DMS114 treated with DMSO at 0.1 percent for 48 hours (cell line): ENCODE measurements around the gene PCYT2.

ENCODE experiments used
- DNase-seq: peaks from one replicate; lab custom pipeline; 2025; ENCODE audit not compliant: unreplicated experiment; lab: John Stamatoyannopoulos, UW

The PCYT2 gene

DNA sequence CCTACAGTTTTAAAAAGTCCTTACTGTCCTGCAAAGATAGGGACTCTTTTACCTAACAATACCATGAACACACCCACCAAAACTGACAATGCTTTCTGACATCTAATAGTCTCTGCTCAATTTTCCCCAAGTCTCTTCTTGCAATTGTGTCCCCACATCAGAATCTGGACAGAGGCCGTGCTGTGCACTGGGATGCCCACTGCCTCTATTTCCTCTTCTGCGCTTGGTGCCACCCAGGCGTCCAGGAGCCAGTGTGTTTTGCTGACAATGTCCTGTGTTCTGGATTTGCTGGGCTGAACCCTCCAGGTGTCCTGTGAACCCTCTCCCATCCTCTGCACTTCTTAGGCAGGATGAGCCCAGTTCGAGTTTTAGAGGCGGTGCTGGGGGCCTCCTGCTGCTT, 33.6 kb downstream of the PCYT2 start:
- no peak for DNase-seq

DNA sequence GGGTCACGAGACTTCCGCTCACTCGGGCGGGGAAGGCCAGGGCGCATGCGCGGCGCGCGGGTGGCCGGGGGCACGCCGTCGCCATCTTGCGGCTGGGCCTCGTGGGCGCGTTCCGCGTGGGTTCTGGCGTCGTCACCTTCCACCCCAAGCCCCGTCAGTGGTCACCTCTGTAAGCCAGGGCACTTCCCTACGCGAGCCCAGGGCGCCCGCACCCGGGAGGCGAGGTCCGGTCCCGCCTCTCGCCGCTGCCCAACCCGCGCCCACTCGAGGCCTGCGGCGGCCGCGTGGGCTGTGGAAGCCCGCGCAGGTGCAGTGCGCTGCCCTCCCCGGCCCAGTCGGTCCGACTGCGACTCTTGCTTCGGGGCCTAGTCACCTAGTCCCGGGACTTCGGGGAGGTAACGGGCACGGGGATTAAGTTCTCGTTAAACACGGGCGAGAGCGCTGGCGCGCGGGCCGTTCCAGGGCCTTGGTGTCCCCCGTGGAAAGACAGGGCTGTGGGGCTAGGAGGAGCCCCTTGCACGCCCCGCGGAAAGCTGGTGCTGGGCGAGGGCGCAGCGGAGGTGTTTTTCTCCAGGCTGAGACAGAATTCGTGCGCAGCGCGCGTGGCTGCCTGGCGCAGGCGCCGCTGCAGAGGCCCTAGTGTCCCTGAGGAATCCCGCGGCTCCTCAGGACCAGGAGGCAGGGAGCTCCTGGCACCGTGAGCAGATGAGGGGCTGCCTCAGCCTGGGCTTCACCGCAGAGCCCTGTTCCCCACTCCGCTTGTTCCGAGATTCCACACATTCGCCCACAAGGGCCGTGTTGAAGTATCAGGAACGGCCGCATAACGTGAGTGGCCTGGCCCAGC, 39.6 kb downstream of the PCYT2 start:
- DNase-seq = peak; percentile 56

DNA sequence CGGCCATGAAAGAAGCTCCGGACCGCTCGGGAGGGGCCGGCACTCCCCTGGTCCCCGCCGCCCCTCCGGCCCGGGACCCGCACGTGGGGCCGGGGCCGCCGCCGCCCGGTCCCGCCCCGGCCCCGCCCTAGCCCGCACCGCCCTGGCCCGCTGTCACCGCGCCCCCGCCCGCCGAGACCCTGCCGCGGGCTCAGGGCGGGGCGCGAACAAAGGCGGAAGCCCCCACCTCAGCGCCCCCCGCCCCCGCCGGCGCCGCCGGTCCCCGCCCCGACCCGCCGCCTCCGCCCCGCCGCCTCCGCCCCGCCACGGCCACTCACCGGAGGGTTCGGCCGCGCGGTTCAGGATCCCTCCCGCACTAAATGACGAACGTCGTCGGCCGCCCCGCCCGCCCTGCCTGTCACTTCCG, 40.2 kb downstream of the PCYT2 start, which contains the start of gene ARHGDIA:
Gene ARHGDIA (minus strand): TSS at position 357 of the 406 bp plus-strand sequence. CDS start 1,407 bp downstream, outside the sequence.
- DNase-seq = no peak

DNA sequence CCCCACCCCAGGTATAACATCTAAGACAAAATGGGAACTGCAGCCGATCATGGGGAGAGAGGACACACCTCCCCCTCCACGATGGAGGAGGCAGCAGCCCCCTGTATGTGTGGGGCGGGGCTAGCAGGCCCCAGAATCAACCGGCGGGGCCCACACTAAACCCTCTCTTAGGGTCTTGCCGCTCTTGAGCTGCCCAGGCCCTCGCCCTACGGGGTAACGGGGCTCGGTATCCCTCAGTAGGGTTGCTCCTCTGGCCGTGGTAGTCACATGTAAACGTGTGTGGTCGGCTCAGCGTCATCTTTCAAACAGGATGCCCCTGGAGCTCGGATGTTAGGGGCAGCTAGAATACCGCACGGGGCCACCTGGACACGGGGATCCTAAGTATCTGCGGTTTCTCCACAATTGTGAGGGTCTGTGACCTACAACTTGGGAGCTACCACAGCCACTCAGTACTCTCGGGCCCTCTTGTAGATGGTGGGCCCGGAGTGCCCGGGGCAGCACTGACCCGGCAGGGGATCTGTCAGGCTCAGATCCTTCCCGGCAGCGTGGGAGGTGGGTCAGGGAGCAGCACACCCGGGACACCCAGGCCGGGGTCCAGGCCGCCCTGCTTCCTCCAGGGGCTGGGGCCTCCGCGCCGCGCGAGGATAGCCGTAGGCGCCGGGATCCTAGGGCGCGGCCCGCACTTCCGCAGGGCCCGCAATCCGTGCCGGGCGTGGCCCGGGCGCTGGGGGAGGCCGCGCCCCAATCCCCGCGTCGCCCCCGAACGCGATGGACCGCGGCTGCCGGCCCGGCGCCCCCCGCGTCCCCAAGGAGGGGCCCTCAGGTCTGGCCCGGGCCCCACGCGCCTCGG, 40.8 kb downstream of the PCYT2 start:
- no peak for DNase-seq

DNA sequence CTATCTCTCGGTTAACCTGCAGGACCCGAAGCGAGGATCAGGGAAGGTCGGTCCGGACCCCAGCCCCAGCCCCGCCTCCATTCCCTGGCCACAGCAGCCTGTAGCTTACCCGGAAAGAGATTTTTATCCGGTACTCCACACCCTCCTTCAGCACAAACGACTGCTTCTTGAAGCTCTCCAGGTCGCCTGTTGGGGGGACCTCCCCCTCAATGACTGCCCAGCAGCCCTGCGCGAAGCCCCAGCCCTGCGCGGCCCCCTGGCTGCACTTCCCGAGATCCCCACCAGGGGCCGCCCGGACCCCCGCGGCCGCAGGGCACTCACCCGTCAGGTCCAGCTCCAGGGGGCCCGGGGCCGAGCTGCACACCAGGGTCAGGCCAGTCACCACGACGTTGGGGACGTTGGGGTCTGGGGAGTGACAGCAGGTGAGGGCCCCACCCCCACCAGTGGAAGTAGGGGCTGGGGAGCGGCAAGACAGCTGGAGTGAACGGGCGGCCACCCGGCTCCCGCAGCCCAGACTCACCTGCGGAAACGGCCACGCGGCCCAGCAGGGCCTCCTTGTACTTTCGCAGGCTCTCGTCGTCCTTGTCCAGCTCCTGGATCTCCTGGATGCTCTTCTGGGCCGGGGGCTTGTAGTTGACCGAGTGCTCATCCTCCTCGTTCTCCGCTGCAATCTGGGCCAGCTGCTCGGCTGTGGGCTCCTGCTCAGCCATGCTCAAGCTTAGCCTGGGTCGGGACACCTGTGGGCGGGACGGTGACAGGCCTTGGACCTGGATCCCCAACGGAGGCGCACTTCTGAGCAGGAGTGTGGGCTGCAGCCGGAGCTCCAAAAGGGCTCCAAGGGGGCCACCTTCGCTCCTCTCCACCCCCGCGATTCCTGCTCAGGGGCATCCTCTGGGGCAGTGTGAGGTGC, 41.7 kb downstream of the PCYT2 start:
- DNase-seq = no peak

DNA sequence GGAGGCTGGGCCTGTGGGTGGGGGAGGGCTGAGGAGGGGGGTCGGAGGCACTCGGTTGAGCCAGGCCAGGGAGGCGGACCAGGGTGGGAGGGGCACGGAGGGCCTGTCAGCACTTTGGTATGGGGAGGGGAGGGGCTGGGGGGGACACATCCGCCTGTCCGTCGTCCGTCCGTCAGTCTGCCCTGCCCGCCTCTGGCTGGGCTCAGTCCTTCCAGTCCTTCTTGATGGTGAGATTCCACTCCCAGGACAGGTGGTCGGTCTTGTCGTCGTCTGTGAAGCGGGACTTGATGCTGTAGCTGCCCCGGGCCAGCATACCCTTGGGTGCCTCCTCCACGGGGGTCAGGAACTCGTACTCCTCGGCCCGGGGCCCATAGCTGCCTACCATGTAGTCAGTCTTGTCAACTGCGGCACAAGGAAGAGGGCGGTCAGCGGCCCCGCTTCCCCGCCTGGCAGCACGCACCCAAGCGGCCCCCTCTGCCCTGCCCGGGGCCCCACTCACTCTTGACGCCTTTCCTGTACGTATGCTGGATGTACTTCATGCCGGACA, 42.5 kb downstream of the PCYT2 start:
- no peak for DNase-seq

GRCh38 chr17:81867991-81868673, 43.1 kb downstream of the PCYT2 start:
- DNase-seq = no peak

- DNase-seq = peak; percentile 34
Measured at GRCh38 chr17:81867170-81867990, 43.8 kb downstream of the PCYT2 start.

DNA sequence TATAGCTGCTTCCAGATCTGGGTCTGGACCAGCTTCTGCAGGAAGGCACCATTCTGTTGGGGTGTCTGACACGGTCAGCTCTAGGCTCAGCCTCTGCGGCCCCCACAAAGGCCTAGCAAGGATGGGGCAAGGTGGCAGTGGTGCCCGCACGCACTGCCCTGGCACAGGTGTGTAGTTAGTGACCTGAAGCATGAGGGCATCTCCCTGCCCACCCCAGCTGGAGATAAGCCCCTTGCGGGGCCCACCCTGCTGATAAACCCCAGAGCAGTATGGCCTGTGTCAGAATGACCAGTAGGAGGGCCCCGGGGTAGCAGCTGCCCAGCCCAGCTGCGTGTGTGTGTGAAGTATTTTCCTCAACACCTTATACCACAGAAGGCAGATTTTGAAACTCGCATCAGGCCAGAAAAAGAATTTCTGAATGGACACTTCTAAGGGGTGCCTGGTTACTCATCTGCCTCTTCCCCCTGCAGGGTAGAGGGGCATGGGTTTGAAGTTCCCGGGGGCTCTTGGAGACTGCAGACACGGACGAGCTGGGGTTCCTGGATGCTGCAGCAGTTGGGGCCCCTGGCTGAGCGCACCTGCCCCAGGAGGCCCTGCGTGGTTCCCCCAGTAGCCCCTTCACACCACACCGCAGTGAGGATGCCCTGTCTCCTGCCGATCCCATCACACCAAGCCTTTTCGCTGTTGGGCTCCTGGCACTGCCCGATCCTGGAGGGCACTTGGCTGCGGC, 44.6 kb downstream of the PCYT2 start:
- no peak for DNase-seq

- no peak for DNase-seq
Measured at GRCh38 chr17:81865733-81866439, 45.3 kb downstream of the PCYT2 start.

GRCh38 chr17:81865358-81865732, 45.9 kb downstream of the PCYT2 start:
- DNase-seq = no peak

DNA sequence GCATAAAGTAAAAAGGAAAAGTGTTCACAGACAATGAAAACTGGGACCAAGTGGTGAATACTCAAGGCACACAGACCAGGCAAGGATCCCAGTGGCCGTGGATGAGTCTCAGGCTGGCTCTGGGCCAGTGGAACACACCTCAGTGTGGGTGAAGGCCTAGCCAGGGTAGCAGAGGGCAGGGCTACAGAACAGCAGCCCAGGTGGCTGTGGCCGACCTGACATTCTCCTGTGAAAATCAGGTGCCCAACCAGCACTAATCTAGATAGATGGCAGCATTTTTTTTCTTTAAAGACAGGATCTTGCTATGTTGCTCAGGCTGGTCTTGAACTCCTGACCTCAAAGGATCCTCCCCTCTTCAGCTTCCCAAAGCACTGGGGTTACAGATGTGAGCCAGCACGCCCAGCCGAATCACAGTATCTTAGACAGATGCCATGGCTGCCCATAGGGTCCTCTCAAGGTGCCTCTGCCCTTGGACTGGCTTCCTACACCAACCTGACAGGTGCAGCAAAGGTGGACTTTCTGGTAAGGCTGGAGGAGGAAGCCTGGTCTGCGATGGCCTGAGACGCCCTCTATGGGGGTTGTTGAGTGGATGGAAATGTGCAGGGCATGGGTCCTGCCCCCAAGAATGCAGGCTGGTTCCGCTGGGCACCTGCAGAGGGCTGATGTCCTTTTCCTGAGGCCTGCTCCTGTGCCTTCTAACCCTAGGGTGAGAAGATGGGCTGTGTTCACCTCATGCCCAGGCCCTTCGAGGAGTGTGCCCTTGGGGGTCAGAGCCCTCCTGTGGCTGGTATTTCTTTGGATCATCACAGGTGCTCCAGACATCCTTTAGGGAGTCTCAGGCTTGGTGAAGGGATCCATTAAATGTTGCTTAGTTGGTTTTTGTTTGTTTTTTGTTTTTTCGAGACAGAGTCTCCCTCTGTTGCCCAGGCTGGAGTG, 47.1 kb downstream of the PCYT2 start:
- no peak for DNase-seq

GRCh38 chr17:81863123-81863675, 48.0 kb downstream of the PCYT2 start:
- no peak for DNase-seq

DNA sequence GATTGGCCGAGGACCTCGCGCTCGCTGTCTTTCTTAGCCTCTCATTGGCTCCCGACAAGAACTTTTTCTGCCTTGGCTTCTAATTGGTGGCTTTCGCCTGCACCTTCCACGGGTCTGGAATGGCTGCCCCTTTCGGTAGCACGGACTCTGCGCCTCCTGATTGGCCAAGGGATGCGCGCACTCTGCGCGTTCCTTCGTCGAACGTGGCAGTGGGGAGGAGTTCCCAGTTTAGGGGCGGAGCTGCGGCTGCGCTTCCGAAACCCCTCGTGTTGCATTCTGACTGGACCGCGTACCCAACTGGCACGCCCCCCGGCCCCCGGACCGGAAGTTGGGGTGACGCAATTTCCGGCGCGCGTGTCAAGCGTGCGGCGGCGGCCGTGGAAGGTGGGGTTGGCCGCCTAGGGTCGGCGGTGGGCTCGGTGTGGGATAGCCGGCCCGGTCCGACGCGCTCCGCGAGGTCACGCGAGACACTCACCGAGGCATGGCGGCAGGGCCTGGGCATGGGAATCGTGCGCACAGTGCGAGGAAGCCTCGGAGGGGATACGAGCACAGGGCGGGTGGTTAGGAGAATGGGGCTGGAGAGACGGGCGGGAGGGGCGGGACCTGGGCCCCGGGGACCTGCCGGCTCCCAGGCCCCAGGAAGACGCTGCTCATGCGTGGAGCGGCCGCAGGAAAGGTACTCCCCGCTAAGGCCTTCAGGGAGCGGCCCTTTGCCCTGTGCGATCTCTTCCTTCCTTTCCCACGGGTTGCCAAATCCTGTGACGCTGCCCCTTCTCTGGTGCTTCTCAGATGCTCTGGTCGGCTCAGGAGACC, 50.2 kb downstream of the PCYT2 start:
- peak; percentile 98 for DNase-seq

DNA sequence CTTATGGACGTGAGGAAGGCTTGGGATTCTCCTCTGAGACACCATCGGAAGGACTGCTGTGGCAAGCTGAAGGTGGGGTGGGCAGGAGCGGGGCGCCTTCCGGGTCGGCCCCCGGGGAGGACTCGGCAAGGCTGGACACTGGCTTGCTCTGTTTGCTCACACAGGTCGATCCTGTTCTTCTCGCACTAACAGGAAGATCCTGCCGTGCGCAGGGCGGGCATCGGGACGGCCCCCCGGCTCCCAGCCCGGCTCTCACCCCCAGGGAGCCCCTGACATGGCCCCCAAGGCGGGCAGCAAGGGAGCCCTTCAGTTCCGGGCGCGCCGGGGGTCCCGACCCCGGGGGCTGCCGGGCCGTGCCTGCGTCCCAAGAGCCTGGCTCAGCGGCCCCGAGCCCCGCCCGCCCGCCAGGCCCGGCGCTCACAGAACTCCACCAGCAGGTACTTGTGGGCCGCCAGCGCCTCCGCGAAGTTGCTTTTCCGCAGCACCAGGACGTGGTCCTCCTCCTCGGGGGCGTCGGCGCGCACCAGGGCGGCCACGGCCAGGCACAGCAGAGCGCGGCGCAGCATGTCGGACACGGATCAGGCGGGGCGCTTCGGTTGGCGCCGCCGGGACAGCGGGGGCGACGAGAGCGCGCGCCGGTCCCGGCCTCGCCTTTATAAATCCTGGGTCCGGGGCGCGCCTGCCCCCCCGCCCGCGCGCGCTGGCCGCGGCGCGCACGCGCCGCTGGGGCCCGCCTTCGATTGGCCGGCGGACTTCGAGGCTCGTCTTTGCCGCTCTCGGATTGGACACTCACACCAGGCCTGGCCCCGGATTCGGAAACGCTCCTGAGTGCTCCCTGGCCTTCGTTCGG, 51.1 kb downstream of the PCYT2 start, which contains the start of gene P4HB:
Gene P4HB (minus strand): TSS at position 630 of the 850 bp plus-strand sequence. CDS start 64 bp downstream, at position 566.
- no peak for DNase-seq
